Left ventricle myocardium inferior (tissue), 1 donor: ENCODE results near the gene EPN2. TPM values are rescaled to one million over a fixed set of nuclear protein-coding genes. Genes with fewer than 3 reads are reported as not detected.

Experiments
- DNase-seq: peaks from one replicate; pipeline ENCODE4 v3.0.0-alpha.2; 2020
- H3K27ac ChIP-seq: fragments of 200-600 bp; replicated peaks from 2 replicates; pipeline ENCODE4 v1.8.0; 2021
- H3K27me3 ChIP-seq: fragments of 200-600 bp; 2 replicates; pipeline ENCODE4 v1.8.0; 2021; ENCODE audit warnings: low read depth
- H3K36me3 ChIP-seq: fragments of 200-600 bp; 2 replicates; pipeline ENCODE4 v1.8.0; 2021
- H3K4me1 ChIP-seq: fragments of 200-600 bp; 2 replicates; pipeline ENCODE4 v1.8.0; 2021
- H3K4me3 ChIP-seq: fragments of 200-600 bp; 2 replicates; pipeline ENCODE4 v1.8.0; 2021; ENCODE audit warnings: mild to moderate bottlenecking, moderate library complexity
- H3K9me3 ChIP-seq: fragments of 200-600 bp; replicated peaks from 2 replicates; pipeline ENCODE4 v1.8.0; 2021
- intact Hi-C: fragments of 100-400 bp; cut with micrococcal nuclease; formaldehyde crosslinking; loops from one replicate; pipeline ENCODE4 v1.11.0; 2022
- total RNA-seq: library from RNA; stranded (reverse); fragmentation: NEBNext Ultra II Directional; extraction: Animal tissue kit (Norgen Biotek cat#: 25700); gene quantifications from one replicate; pipeline ENCODE4 v1.2.1, GENCODE V29; 2021
- TF ChIP-seq, protein P1 (sequence below): fragments of 200-600 bp; IDR thresholded peaks from 2 replicates; pipeline ENCODE4 v1.8.0; 2021; ENCODE audit warnings: antibody characterized with exemption, mild to moderate bottlenecking, borderline replicate concordance
- donor health status: DM: no; HTN: yes; CAD: no; lungs with severe emphysema.

EPN2 gene
- total RNA-seq, 1 donor from 2014 or later, result 71.7 TPM

DNA sequence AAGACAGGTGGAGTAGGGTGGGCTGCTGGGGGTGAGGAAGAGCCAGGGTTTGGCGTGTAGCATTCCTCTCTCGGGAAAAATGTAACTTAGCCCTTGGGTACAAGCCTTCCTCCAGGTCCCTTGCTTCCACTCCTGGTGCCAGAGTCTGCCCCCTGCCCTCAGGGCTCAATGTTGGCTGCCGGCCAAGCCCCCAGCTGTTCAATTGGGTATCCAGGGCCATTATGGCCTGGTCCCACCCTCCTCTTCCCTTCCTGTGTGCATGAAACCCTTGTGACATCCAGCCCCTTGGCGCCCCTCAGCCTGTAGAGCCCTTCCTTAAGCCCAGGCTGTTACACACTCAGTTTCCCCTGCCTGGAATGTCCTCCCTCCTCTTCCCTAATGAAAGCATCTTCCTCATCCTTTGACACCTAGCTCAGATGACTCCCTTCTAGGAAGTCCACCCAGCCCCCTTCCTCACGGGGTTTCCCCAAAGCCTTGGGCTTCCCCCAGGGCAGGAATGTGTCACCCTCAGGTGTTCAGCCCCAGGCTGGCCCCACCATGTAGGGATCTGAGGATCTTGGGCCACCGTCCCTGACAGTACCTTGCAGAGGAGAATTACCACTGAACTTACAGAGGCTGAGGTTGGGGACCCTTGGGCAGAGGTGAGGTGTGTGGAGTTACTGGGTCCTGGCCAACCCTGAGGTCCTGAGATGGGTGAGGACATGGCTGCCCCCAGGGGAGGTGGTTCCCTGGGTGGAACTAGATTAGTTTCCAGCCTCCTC, 95.4 kb downstream of the EPN2 start:
- Histone ChIP-seq H3K27ac (no peak overlapping the region), H3K4me1 (peaks cover 36% of the 10 kb centered on the region), H3K9me3 (no peaks in the 10 kb centered on the region), H3K36me3 (peaks cover 59% of the 10 kb centered on the region), H3K4me3 (no peak overlapping the region), H3K27me3 (no peaks in the 10 kb centered on the region)
- intact Hi-C loops, result no loop called here
- TF ChIP-seq, protein P1, sequence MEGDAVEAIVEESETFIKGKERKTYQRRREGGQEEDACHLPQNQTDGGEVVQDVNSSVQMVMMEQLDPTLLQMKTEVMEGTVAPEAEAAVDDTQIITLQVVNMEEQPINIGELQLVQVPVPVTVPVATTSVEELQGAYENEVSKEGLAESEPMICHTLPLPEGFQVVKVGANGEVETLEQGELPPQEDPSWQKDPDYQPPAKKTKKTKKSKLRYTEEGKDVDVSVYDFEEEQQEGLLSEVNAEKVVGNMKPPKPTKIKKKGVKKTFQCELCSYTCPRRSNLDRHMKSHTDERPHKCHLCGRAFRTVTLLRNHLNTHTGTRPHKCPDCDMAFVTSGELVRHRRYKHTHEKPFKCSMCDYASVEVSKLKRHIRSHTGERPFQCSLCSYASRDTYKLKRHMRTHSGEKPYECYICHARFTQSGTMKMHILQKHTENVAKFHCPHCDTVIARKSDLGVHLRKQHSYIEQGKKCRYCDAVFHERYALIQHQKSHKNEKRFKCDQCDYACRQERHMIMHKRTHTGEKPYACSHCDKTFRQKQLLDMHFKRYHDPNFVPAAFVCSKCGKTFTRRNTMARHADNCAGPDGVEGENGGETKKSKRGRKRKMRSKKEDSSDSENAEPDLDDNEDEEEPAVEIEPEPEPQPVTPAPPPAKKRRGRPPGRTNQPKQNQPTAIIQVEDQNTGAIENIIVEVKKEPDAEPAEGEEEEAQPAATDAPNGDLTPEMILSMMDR, result no peak
- DNase-seq, result no peak

DNA sequence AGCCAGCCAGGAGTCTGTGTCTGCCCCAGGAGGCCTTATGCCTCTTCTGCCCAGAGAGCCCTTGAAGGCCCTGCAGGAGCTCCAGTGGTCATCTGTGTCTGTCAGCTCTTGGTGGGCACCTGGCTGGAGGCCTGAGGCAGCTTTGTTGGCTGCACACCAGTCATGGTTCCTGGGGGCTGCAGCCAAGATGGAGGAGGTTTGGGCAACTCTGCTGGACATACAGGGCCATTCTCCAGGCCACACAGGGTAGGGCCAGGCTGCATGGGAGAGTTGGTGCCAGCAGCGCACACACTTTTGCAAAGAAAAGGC, 95.9 kb downstream of the EPN2 start:
- no peak overlapping the region for H3K27ac ChIP-seq
- no peak for DNase-seq
- no peak overlapping the region for H3K4me3 ChIP-seq
- TF ChIP-seq, protein P1, result no peak
- H3K27me3 ChIP-seq, result no peaks in the 10 kb centered on the region
- H3K4me1 ChIP-seq, result peaks cover 36% of the 10 kb centered on the region
- peaks cover 58% of the 10 kb centered on the region for H3K36me3 ChIP-seq
- intact Hi-C loops, result no loop called here
- H3K9me3 ChIP-seq, result no peaks in the 10 kb centered on the region

DNA sequence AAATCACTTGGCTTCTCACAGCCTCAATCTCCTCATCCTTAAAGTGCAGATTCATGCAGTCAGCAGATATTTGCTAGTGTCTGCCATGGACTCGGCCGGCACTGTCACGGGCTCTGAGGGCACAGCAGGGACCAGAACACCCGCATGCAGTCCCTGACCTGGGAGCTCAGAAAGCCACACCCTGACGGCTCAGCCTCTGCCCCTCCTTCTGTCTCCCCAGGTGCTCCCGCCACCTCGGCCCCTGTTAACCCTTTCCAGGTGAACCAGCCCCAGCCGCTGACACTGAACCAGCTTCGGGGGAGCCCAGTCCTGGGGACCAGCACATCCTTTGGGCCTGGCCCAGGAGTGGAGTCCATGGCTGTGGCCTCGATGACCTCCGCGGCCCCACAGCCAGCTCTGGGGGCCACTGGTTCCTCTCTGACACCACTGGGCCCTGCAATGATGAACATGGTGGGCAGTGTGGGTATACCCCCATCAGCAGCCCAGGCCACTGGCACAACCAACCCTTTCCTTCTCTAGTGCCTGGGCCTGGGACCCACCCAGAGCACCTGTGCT, 96.6 kb downstream of the EPN2 start:
- H3K4me1 ChIP-seq, result peaks cover 37% of the 10 kb centered on the region
- H3K9me3 ChIP-seq, result no peaks in the 10 kb centered on the region
- no peak overlapping the region for H3K27ac ChIP-seq
- H3K4me3 ChIP-seq, result no peak overlapping the region
- no peak for DNase-seq
- no peaks in the 10 kb centered on the region for H3K27me3 ChIP-seq
- TF ChIP-seq, protein P1, result no peak
- intact Hi-C loops, result no loop called here
- peaks cover 51% of the 10 kb centered on the region for H3K36me3 ChIP-seq

DNA sequence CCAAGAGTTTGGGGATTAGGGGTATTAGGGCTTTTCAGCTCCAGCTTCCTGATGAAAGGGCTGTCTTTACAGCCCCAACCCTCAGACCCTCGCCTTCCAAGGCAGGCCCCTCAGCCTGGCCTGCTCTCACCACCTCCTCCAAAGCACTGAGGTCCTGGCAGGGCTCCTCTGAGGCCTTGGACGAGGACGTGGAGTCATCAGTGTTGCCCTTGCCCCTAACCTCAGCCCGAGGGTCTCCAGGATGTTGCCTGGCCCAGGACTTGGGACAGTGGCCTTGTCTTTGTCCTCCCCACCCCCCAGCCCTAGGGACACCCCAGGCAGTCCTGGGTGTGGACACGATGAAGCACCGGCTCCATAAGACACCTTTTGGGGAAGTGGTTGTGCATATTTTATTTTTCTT, 97.2 kb downstream of the EPN2 start:
- TF ChIP-seq, protein P1, result no peak
- no peaks in the 10 kb centered on the region for H3K9me3 ChIP-seq

DNA sequence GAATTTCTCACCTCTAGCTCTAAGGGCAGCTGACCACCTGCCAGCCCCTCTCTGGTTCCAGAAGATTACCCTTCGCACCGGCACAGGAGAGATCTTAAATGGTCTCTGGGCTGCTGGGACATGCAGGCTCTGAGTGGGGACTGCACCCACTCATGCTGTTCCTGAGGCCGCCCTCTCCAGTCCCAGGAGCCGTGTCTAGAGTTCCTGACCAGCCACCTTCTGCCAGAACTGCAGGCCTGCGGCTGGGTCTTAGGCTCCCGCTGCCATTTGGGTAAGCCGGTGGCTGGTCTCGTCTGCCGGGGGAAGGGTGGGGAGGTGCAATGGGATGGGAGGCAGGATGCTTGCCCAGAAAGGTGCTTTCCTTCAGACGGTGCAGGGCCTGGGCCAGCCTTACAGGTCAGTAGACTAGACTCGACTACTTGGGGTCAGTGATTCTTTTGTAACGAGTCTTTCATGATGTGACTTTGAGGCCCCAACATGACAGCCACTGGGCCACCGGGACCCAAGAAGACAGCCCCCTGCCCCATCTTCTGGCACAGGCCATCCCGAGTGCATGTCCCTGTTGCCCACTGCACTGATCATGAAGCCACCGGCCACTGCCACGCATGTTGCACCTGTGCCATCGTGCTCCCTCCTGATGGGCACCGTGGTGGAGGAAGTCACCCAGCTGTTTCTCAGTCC, 98.9 kb downstream of the EPN2 start:
- Histone ChIP-seq H3K27me3 (no peaks in the 10 kb centered on the region), H3K9me3 (no peaks in the 10 kb centered on the region), H3K27ac (peak overlapping the region; percentile 58), H3K4me3 (no peak overlapping the region), H3K36me3 (peaks cover 34% of the 10 kb centered on the region), H3K4me1 (peaks cover 38% of the 10 kb centered on the region)
- no peak for DNase-seq
- TF ChIP-seq, protein P1, result no peak
- intact Hi-C loops, result no loop called here

More for the DNA sequence above, 97.2 kb downstream of the EPN2 start:
- no peak overlapping the region for H3K4me3 ChIP-seq
- no peak for DNase-seq
- intact Hi-C loops, result no loop called here
- H3K27me3 ChIP-seq, result no peaks in the 10 kb centered on the region
- H3K27ac ChIP-seq, result no peak overlapping the region
- H3K36me3 ChIP-seq, result peaks cover 46% of the 10 kb centered on the region
- H3K4me1 ChIP-seq, result peaks cover 38% of the 10 kb centered on the region
